Uterus (tissue), 4 donors: Measurements from ENCODE around the gene NUP62. TPM values are rescaled to one million over a fixed set of nuclear protein-coding genes. Genes with fewer than 3 reads are reported as not detected.
"Not testable (repeated sequence)": the region's sequence is repeated elsewhere in the genome, so short reads cannot be mapped to it uniquely, and the experiment has no call there.

Experiments
- DNase-seq, 2 donors: peaks; one replicate each; pipeline ENCODE4 v3.0.0-alpha.2; 2019 to 2020
- H3K27ac ChIP-seq, 2 donors: fragments of 200-600 bp; sonication (generic); 1 replicate in 1 of 2; 2 replicates in 1 of 2; pipeline ENCODE4 v1.5.1; 2016 to 2018
- H3K27me3 ChIP-seq, 2 donors: fragments of 200-600 bp; sonication (generic); one replicate each; pipeline ENCODE4 v1.5.1; 2018 to 2019; ENCODE audit warnings: control low read depth in 1 of 2
- H3K36me3 ChIP-seq, 2 donors: fragments of 200-600 bp; sonication (generic); one replicate each; pipeline ENCODE4 v1.5.1; 2019; ENCODE audit warnings: control low read depth in 1 of 2
- H3K4me1 ChIP-seq, 2 donors: fragments of 200-600 bp; sonication (generic); one replicate each; pipeline ENCODE4 v1.5.1; 2018 to 2019; ENCODE audit warnings: control low read depth in 1 of 2
- H3K4me3 ChIP-seq, 2 donors: fragments of 200-600 bp; sonication (generic); 1 replicate in 1 of 2; 2 replicates in 1 of 2; pipeline ENCODE4 v1.5.1; 2018 to 2019; ENCODE audit warnings: mild to moderate bottlenecking in 1 of 2
- H3K9me3 ChIP-seq, 2 donors: fragments of 200-600 bp; sonication (generic); one replicate each; pipeline ENCODE4 v1.5.1; 2019; ENCODE audit warnings: control low read depth in 1 of 2
- CTCF ChIP-seq, 4 experiments: fragments of 200-600 bp in 2 of 4; fragments of 450-650 bp in 2 of 4; sonication (generic) in 2 of 4; IDR thresholded peaks; one replicate each; pipeline ENCODE4 v1.5.1; 2016 to 2019; ENCODE audit warnings: antibody characterized with exemption in 4 of 4, mild to moderate bottlenecking in 2 of 4, moderate library complexity in 1 of 4
- POLR2A ChIP-seq, 2 donors: fragments of 450-650 bp; IDR thresholded peaks; one replicate each; pipeline ENCODE4 v1.6.1; 2016; ENCODE audit warnings: antibody characterized with exemption in 2 of 2, mild to moderate bottlenecking in 1 of 2, moderate library complexity in 1 of 2
- intact Hi-C: fragments of 100-400 bp; cut with DNase I; formaldehyde crosslinking; loops from one replicate; pipeline ENCODE4 v1.15.1; 2023; ENCODE audit warnings: low total_unique reads
- total RNA-seq, 4 donors: library from RNA; depleted of rRNA in 3 of 4; stranded (reverse); fragments of >200 nt in 3 of 4; gene quantifications; one replicate each; pipeline versions ENCODE4 v1.1.0 to v1.2.4, GENCODE V29; 2014 to 2023
- donor health status: DM: yes; HTN: yes; CAD: no.

Gene NUP62
- total RNA-seq, 4 donors from 2014 or later = 12.1 to 40.4 (median 24.6) TPM

- Histone ChIP-seq H3K4me1 (no peaks in the 10 kb centered on the region), H3K27me3 (no peaks in the 10 kb centered on the region), H3K36me3 (no peaks in the 10 kb centered on the region), H3K4me3 (no peak overlapping the region), H3K9me3 (no peaks in the 10 kb centered on the region), H3K27ac (no peak overlapping the region)
- intact Hi-C loops = no loop called here
- TF ChIP-seq CTCF (IDR thresholded peaks at IDR 0.05) (no peak), POLR2A (IDR thresholded peaks at IDR 0.05) (no peak)
- DNase-seq = no peak
Observed at GRCh38 chr19:49975051-49975450, 45.7 kb upstream of the NUP62 start.

- intact Hi-C loops = no loop called here
- H3K27me3 ChIP-seq = peaks cover 0 to 2% of the 10 kb centered on the region in 2 donors
- DNase-seq = no peak
Observed at GRCh38 chr19:49973987-49974386, 44.7 kb upstream of the NUP62 start.

GRCh38 chr19:49972841-49973240 lies 43.5 kb upstream of the NUP62 start:
- no peak overlapping the region for H3K27ac ChIP-seq
- peaks cover 0 to 12% of the 10 kb centered on the region in 2 donors for H3K27me3 ChIP-seq
- no peak overlapping the region for H3K4me3 ChIP-seq
- H3K36me3 ChIP-seq = no peaks in the 10 kb centered on the region
- intact Hi-C loops = no loop called here
- no peaks in the 10 kb centered on the region for H3K9me3 ChIP-seq
- H3K4me1 ChIP-seq = no peaks in the 10 kb centered on the region
- DNase-seq = no peak
- TF ChIP-seq CTCF (IDR thresholded peaks at IDR 0.05) (no peak), POLR2A (IDR thresholded peaks at IDR 0.05) (no peak)

More at GRCh38 chr19:49973987-49974386, 44.7 kb upstream of the NUP62 start:
- Histone ChIP-seq H3K36me3 (no peaks in the 10 kb centered on the region), H3K27ac (no peak overlapping the region), H3K4me1 (no peaks in the 10 kb centered on the region), H3K4me3 (no peak overlapping the region), H3K9me3 (no peaks in the 10 kb centered on the region)
- no peak for TF ChIP-seq POLR2A (IDR thresholded peaks at IDR 0.05)
- no peak for TF ChIP-seq CTCF (IDR thresholded peaks at IDR 0.05)

- no peak for DNase-seq
Observed at GRCh38 chr19:49971991-49972411, 42.7 kb upstream of the NUP62 start.

GRCh38 chr19:49969355-49969754 lies 40.1 kb upstream of the NUP62 start:
- DNase-seq, H3K27ac ChIP-seq, intact Hi-C loops: not testable (repeated sequence)

More at GRCh38 chr19:49971991-49972411, 42.7 kb upstream of the NUP62 start:
- no peak for TF ChIP-seq POLR2A (IDR thresholded peaks at IDR 0.05)
- no peak for TF ChIP-seq CTCF (IDR thresholded peaks at IDR 0.05)
- no peaks in the 10 kb centered on the region for H3K4me1 ChIP-seq
- intact Hi-C loops = no loop called here
- peaks cover 0 to 16% of the 10 kb centered on the region in 2 donors for H3K27me3 ChIP-seq
- H3K4me3 ChIP-seq = no peak overlapping the region
- no peak overlapping the region for H3K27ac ChIP-seq
- H3K36me3 ChIP-seq = no peaks in the 10 kb centered on the region
- H3K9me3 ChIP-seq = no peaks in the 10 kb centered on the region

More at GRCh38 chr19:49969355-49969754, 40.1 kb upstream of the NUP62 start:
- not testable (repeated sequence) for H3K4me1 ChIP-seq, H3K4me3 ChIP-seq, H3K9me3 ChIP-seq, H3K36me3 ChIP-seq
- peaks cover 0 to 16% of the 10 kb centered on the region in 2 donors for H3K27me3 ChIP-seq
